ENCODE data around the gene TAS2R13.

Gene TAS2R13

GRCh38 chr12:10884086-10884725 lies 25.2 kb downstream of the TAS2R13 start, which contains the start of gene PRH1:
PRH1 (minus strand) TSS chr12:10884255; CDS start chr12:10884217, 38 bp downstream.
- FAIRE-seq (no peak), DNase-seq (ENCODE audit: extremely low spot score, insufficient read length, low read depth) (no peak)

- DNase-seq (ENCODE audit: extremely low spot score, insufficient read length, low read depth) (no peak), FAIRE-seq (no peak)
Measured at GRCh38 chr12:10873378-10873777, 36.0 kb downstream of the TAS2R13 start.

GRCh38 chr12:10867381-10867780 lies 42.0 kb downstream of the TAS2R13 start:
- FAIRE-seq: no peak
- DNase-seq (ENCODE audit: extremely low spot score, insufficient read length, low read depth): no peak

GRCh38 chr12:10863512-10864218 lies 45.7 kb downstream of the TAS2R13 start:
- no peak for FAIRE-seq
- DNase-seq (ENCODE audit: extremely low spot score, insufficient read length, low read depth): no peak

GRCh38 chr12:10861366-10861765 lies 48.0 kb downstream of the TAS2R13 start:
- no peak for FAIRE-seq
- no peak for DNase-seq (ENCODE audit: extremely low spot score, insufficient read length, low read depth)
